Skeletal muscle tissue (tissue), 4 donors: Measurements from ENCODE around the gene SGCD. TPM values are rescaled to one million over a fixed set of nuclear protein-coding genes. Genes with fewer than 3 reads are reported as not detected.

Source experiments
- H3K27ac ChIP-seq: one replicate; pipeline ENCODE4 v1.7.0; 2013; ENCODE audit warnings: mild to moderate bottlenecking, low read depth, low read length, inconsistent platforms
- H3K27me3 ChIP-seq, 3 donors: one replicate each; pipeline ENCODE4 v1.7.0; 2013; ENCODE audit warnings: low read length in 3 of 3; ENCODE audit not compliant: control insufficient read depth in 3 of 3, insufficient read depth in 3 of 3
- H3K36me3 ChIP-seq, 3 donors: one replicate each; pipeline ENCODE4 v1.7.0; 2013; ENCODE audit warnings: low read length in 3 of 3; ENCODE audit not compliant: control insufficient read depth in 3 of 3, insufficient read depth in 3 of 3
- H3K4me1 ChIP-seq, 3 donors: one replicate each; pipeline ENCODE4 v1.7.0; 2013; ENCODE audit warnings: low read length in 3 of 3, mild to moderate bottlenecking in 3 of 3; ENCODE audit not compliant: control insufficient read depth in 3 of 3, insufficient read depth in 3 of 3
- H3K4me3 ChIP-seq, 3 donors: one replicate each; pipeline ENCODE4 v1.7.0; 2013; ENCODE audit warnings: low read length in 3 of 3
- H3K9ac ChIP-seq, 3 donors: one replicate each; pipeline ENCODE4 v1.7.0; 2013; ENCODE audit warnings: low read length in 3 of 3, mild to moderate bottlenecking in 3 of 3, moderate library complexity in 2 of 3, low read depth in 1 of 3
- H3K9me3 ChIP-seq, 3 donors: one replicate each; pipeline ENCODE4 v1.7.0; 2013; ENCODE audit warnings: low read length in 3 of 3; ENCODE audit not compliant: control insufficient read depth in 3 of 3
- total RNA-seq: library from RNA; depleted of rRNA; stranded (reverse); fragments of >200 nt; gene quantifications from one replicate; pipeline ENCODE4 v1.2.3, GENCODE V29; 2014
- donor health status: Osteomylitis.

Gene SGCD
- total RNA-seq: 73.6 TPM

DNA sequence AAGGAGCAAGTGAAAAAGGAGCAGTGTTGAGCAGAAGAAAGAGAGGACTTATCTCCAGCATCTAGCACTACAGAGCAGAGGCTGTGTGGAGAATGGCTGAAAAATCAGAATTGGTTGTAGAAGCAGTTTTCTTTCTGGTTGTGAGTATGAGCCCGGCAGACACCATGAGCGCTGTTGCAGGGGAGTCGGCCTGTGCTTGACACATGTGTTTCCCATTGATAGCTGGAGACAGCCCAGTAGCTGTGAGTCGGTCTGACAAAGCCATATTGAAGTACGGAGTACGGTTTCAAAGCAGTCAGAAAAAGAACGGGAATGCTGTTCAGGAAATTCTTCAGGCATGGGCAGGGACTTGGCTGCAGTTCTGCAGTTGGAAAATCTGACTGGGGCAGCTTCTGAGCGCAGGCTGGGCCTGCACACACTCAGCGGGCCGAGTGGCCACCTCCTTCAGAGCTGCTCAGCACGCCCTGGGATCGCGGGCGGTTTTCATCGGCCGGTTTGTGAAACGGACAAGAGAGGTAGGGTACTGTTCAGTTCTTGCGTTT, at the start of gene SGCD:
Gene SGCD (plus strand): TSS at position 447 of the 542 bp plus-strand sequence.
- peak within 1 kb of the TSS; percentile 60 to 88 (median 85) for H3K4me3 ChIP-seq
- H3K27me3 ChIP-seq: no peaks in the 10 kb centered on the region
- H3K4me1 ChIP-seq: peaks cover 27 to 39% (median 27%) of the 10 kb centered on the region in 3 donors
- peak within 1 kb of the TSS; percentile 80 for H3K27ac ChIP-seq
- H3K9ac ChIP-seq: peak within 1 kb of the TSS; percentile 77 to 88 (median 79)
- no peaks in the 10 kb centered on the region for H3K9me3 ChIP-seq
- peaks cover 2 to 9% (median 3%) of the 10 kb centered on the region in 3 donors for H3K36me3 ChIP-seq

DNA sequence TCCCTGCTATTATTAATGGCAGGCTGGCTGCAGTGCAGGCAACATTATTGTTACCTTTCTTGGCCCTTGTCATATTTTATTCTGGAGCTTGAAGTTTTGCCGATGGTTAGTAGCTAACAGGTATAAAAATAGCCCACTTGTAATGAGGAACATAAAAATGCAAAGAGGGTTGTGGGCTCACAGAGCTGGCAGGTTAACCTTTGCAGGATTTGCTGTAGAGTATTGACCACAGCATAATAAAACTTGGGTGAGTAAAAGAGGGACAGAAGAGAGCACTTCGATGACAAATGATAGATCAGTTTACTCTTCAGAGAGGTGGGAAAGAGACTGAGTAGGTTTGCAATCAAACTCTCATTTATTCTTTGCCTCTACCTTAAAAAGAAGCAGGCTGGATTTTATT, 49.7 kb upstream of the SGCD start:
- Histone ChIP-seq H3K36me3 (no peaks in the 10 kb centered on the region), H3K4me3 (no peak overlapping the region), H3K27me3 (no peaks in the 10 kb centered on the region), H3K27ac (no peak overlapping the region), H3K4me1 (peaks cover 10 to 26% (median 12%) of the 10 kb centered on the region in 3 donors), H3K9ac (no peak overlapping the region), H3K9me3 (no peaks in the 10 kb centered on the region)

DNA sequence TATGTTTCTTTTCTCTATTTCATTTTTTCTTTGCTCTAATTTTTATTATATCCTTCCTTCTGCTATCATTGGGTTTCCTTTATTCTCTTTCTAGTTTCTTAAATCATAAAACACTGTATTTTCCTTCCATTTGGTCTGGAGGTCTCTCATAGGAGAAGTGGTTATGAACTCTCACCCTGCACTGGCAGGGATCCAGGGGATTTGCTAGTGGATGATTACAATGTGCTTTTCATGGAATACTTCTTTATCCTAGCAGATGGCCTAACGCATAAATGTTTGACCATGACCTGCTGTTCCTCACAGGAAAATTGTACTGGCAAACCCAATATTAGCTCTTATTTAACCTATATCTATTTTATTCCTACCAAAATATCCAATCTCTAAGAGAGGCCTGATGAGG, 31.5 kb upstream of the SGCD start:
- Histone ChIP-seq H3K27me3 (no peaks in the 10 kb centered on the region), H3K27ac (no peak overlapping the region), H3K4me3 (no peak overlapping the region), H3K9me3 (no peaks in the 10 kb centered on the region), H3K36me3 (no peaks in the 10 kb centered on the region), H3K4me1 (no peaks in the 10 kb centered on the region), H3K9ac (no peak overlapping the region)

DNA sequence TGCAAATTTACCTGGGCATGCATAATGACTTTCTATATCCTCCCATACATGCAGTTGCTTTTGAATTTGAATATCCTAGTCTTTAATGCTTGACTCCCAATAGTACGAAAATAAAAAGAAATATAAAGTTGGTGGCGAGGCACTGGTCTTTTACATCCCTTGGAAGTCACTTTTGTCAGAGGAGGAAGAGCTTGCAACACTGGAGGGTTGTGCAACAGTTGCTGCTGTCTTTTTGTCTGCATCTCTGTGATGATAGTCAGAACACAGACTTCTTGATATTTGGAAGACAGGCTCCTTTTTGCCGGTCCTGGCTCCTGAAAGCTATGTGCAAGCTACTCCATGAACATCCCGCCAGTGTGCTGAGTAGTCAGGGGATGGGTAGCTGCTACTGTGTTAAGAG, 16.8 kb upstream of the SGCD start:
- no peaks in the 10 kb centered on the region for H3K27me3 ChIP-seq
- no peak overlapping the region for H3K4me3 ChIP-seq
- H3K9ac ChIP-seq: no peak overlapping the region
- no peaks in the 10 kb centered on the region for H3K36me3 ChIP-seq
- H3K27ac ChIP-seq: no peak overlapping the region
- no peaks in the 10 kb centered on the region for H3K4me1 ChIP-seq
- H3K9me3 ChIP-seq: no peaks in the 10 kb centered on the region

DNA sequence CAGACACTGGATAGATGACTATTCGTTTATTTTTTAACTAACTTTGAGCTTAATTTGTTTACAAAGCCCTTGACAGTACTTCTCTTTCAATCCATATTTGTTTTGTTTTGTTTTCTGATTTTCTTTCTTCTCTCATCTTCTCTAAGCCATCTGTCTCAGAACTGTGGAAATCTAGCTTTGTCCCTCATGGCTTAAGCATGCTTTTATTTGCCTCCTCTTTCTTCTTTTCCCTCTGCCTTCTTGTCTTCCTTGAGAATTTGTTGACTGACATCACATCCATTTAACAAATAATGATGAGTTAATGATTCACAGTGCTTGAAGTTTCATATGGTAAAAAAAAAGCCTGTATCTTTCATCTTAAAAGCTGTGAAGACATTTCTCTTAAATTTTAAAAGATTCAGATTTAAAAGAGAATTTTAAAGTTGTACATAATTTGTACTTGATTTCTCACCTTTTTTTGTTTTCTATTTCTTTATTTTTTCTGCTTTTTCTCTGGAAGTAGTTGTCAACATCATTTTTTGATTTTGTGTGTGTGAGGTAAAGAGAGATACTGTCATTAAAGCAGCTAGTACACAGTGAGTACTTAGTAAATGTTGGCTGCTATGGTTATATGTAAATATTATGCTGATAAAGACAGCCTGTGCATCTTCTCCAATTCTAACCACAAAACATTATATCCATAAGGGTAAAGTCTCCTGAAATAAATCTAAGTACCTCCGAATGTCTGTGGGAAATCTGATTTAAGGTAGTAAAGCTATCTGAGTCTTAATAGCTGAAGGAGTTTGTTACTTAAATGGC, 13.9 kb upstream of the SGCD start:
- no peak overlapping the region for H3K27ac ChIP-seq
- no peaks in the 10 kb centered on the region for H3K9me3 ChIP-seq
- H3K36me3 ChIP-seq: no peaks in the 10 kb centered on the region
- no peak overlapping the region for H3K9ac ChIP-seq
- no peaks in the 10 kb centered on the region for H3K4me1 ChIP-seq
- no peaks in the 10 kb centered on the region for H3K27me3 ChIP-seq
- H3K4me3 ChIP-seq: no peak overlapping the region

DNA sequence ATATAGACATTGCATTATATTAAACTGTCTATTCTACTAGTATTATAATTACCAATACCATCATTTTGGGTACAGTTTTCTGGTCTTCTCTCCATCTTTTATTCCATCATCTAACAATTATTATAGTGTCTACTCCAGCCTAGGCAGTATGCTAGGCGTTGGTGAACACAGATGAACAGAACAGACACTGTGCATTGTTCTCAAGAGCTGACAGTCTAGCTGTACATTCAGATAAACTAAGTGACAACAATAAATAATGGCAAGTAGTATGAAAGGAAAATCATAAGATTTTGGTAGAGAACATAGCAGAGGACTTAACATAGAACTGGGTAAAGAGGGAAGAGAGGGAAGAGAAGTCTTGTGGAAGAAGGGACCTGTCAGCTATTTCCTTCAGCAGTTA, 12.5 kb upstream of the SGCD start:
- Histone ChIP-seq H3K27me3 (no peaks in the 10 kb centered on the region), H3K9me3 (no peaks in the 10 kb centered on the region), H3K9ac (no peak overlapping the region), H3K4me3 (no peak overlapping the region), H3K27ac (no peak overlapping the region), H3K4me1 (no peaks in the 10 kb centered on the region), H3K36me3 (no peaks in the 10 kb centered on the region)

DNA sequence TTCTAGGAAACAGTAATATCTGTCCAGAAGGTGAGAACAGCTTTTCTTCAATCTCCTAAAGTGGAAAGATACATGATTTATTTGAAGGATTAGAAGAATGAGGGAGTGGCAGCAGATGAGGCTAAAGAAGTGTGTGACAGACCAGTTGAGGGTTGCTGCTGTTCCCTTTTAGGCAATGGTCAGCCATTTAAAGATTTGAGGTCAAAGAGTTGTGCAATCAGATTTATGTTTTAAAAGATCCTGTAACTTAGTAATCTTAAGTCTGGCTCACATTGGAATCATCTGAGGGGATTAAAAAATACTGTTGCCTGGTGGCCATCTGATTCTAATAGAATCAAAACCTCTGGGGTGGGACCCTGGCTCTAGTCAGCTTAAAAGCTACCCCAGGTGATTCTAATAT, 4.3 kb upstream of the SGCD start:
- Histone ChIP-seq H3K27me3 (no peaks in the 10 kb centered on the region), H3K4me3 (no peak overlapping the region), H3K4me1 (peaks cover 14 to 21% (median 18%) of the 10 kb centered on the region in 3 donors), H3K9me3 (no peaks in the 10 kb centered on the region), H3K27ac (no peak overlapping the region), H3K9ac (no peak overlapping the region), H3K36me3 (no peaks in the 10 kb centered on the region)

DNA sequence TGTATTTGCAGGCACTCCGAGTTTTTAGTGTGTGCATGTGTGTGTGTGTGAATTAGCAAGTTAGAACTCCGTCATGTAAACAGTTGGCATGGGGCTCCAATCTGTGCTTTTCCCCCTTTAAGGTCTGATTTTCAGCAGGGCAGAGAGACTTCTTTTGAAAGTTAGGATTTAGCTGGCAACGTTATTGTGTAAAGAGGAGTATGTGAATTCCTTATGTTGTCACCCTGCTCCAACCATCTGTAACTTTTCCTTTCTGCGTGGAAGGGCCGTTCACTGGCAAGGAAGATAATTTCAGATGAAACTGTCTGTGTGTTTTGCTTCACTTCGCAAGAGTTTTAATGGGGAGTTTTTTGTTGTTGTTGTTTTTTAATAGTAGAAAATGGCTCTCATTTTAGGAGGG, 332 bp downstream of the SGCD start:
- H3K9me3 ChIP-seq: no peaks in the 10 kb centered on the region
- H3K27ac ChIP-seq: peak overlapping the region; percentile 80
- peak overlapping the region; percentile 77 to 88 (median 79) for H3K9ac ChIP-seq
- H3K36me3 ChIP-seq: peaks cover 2 to 9% (median 5%) of the 10 kb centered on the region in 3 donors
- H3K4me3 ChIP-seq: peak overlapping the region; percentile 60 to 88 (median 85)
- peaks cover 27 to 39% (median 27%) of the 10 kb centered on the region in 3 donors for H3K4me1 ChIP-seq
- H3K27me3 ChIP-seq: no peaks in the 10 kb centered on the region

DNA sequence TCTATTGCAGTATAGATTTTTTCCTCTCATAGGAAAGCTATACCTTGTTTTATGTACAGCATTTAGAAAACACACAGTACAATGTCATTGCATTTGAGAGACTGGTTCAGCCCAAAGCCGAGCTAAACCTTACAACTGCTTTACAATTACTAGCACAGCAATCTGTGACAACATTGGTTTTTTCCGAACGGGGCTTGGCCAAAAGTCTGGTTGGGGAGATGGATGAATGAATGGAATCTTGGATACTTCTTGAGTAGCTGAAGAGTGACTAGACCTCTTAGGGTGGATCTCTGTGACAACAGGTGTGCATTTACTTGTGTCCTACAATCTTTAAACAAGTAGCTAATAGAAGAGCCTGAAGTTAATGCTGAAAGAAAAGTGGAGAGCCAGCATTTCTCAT, 1.2 kb downstream of the SGCD start:
- Histone ChIP-seq H3K9me3 (no peaks in the 10 kb centered on the region), H3K4me1 (peaks cover 27 to 39% (median 27%) of the 10 kb centered on the region in 3 donors), H3K27me3 (no peaks in the 10 kb centered on the region), H3K27ac (peak overlapping the region; percentile 80), H3K9ac (peak overlapping the region; percentile 77 to 88 (median 79)), H3K36me3 (peaks cover 2 to 9% (median 7%) of the 10 kb centered on the region in 3 donors), H3K4me3 (peak overlapping the region; percentile 60 to 88 (median 85))

DNA sequence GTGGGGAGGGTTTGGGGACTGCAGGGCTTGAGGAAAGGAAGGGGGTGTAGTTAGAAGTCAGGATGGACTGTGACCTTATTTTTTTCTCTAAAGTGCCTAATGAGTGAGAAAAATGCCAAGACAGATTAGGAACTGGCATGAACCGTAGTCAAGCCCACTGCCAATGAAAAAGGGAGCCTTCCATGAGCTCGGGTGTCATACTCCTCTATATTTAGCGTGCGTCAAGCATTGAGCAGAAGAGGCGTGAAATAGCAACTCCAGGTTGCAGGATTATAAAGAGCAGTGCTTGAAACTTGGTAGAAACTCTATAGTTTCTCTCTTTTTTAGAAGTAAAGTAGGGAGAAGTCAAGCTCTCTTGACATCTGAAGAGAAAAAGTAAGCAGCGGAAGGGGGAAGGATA, 1.8 kb downstream of the SGCD start:
- no peaks in the 10 kb centered on the region for H3K27me3 ChIP-seq
- H3K27ac ChIP-seq: peak overlapping the region; percentile 80
- peak overlapping the region in 2 of 3 donors; percentile 79 to 80 for H3K9ac ChIP-seq
- H3K4me3 ChIP-seq: peak overlapping the region; percentile 60 to 88 (median 85)
- no peaks in the 10 kb centered on the region for H3K9me3 ChIP-seq
- peaks cover 2 to 9% (median 7%) of the 10 kb centered on the region in 3 donors for H3K36me3 ChIP-seq
- H3K4me1 ChIP-seq: peaks cover 27 to 39% (median 27%) of the 10 kb centered on the region in 3 donors
